ENCODE measurements around the gene USP24. TPM values are rescaled to one million over a fixed set of nuclear protein-coding genes. Genes with fewer than 3 reads are reported as not detected.

USP24 gene
- total RNA-seq, 1 donor from 2014 or later, result 45.9 TPM

- H3K4me1 ChIP-seq (ENCODE audit: control insufficient read depth in 3 of 3, insufficient read depth in 3 of 3, low read length in 3 of 3), result no peaks in the 10 kb centered on the region
- no peak overlapping the region for H3K4me3 ChIP-seq (ENCODE audit: low read length in 3 of 3)
- no peak overlapping the region for H3K27ac ChIP-seq (ENCODE audit: low read depth, low read length)
- no peaks in the 10 kb centered on the region for H3K9me3 ChIP-seq (ENCODE audit: control insufficient read depth in 3 of 3, low read length in 3 of 3)
- peaks cover 0 to 8% (median 3%) of the 10 kb centered on the region in 3 donors for H3K27me3 ChIP-seq (ENCODE audit: control insufficient read depth in 3 of 3, insufficient read depth in 3 of 3, low read length in 3 of 3)
- no peaks in the 10 kb centered on the region for H3K36me3 ChIP-seq (ENCODE audit: control insufficient read depth in 3 of 3, insufficient read depth in 3 of 3, low read length in 3 of 3)
- H3K9ac ChIP-seq (ENCODE audit: low read depth in 1 of 3, low read length in 3 of 3), result peak overlapping the region in 1 of 3 donors; percentile 40
Observed at GRCh38 chr1:55021942-55022546, 193.1 kb downstream of the USP24 start.

GRCh38 chr1:55018395-55018794 lies 196.8 kb downstream of the USP24 start:
- no peak overlapping the region for H3K4me3 ChIP-seq (ENCODE audit: low read length in 3 of 3)
- peaks cover 0 to 14% (median 9%) of the 10 kb centered on the region in 3 donors for H3K4me1 ChIP-seq (ENCODE audit: control insufficient read depth in 3 of 3, insufficient read depth in 3 of 3, low read length in 3 of 3)
- H3K9ac ChIP-seq (ENCODE audit: low read depth in 1 of 3, low read length in 3 of 3), result no peak overlapping the region
- peaks cover 4 to 16% (median 14%) of the 10 kb centered on the region in 3 donors for H3K27me3 ChIP-seq (ENCODE audit: control insufficient read depth in 3 of 3, insufficient read depth in 3 of 3, low read length in 3 of 3)
- no peak overlapping the region for H3K27ac ChIP-seq (ENCODE audit: low read depth, low read length)
- no peaks in the 10 kb centered on the region for H3K36me3 ChIP-seq (ENCODE audit: control insufficient read depth in 3 of 3, insufficient read depth in 3 of 3, low read length in 3 of 3)
- no peaks in the 10 kb centered on the region for H3K9me3 ChIP-seq (ENCODE audit: control insufficient read depth in 3 of 3, low read length in 3 of 3)

Small RNA genes lying within 50 kb of the gene (small RNA-seq; reads per million reads assigned to genes)
- 0.07 reads per million for gene MIR4422

Other genes starting within 250 kb of the USP24 start
- gene TMEM61, start 234.7 kb downstream of the USP24 start, total RNA-seq, result not detected
- gene BSND, start 216.4 kb downstream of the USP24 start, total RNA-seq, result not detected
- 3.1 TPM for gene PCSK9, start 175.8 kb downstream of the USP24 start, total RNA-seq

Data from skeletal muscle tissue (tissue), 5 donors.